Stimulated activated CD4-positive, alpha-beta T cell treated with anti-CD3 and anti-CD28 coated beads, Interleukin-12 subunit alpha, Interleukin-12 subunit beta, amount 100 ng/mL, for 4 hours (primary cell): ENCODE measurements around the gene ACYP1.

Source experiments
- DNase-seq: peaks from one replicate; pipeline ENCODE4 v3.0.0-alpha.2; 2020

The ACYP1 gene

DNA sequence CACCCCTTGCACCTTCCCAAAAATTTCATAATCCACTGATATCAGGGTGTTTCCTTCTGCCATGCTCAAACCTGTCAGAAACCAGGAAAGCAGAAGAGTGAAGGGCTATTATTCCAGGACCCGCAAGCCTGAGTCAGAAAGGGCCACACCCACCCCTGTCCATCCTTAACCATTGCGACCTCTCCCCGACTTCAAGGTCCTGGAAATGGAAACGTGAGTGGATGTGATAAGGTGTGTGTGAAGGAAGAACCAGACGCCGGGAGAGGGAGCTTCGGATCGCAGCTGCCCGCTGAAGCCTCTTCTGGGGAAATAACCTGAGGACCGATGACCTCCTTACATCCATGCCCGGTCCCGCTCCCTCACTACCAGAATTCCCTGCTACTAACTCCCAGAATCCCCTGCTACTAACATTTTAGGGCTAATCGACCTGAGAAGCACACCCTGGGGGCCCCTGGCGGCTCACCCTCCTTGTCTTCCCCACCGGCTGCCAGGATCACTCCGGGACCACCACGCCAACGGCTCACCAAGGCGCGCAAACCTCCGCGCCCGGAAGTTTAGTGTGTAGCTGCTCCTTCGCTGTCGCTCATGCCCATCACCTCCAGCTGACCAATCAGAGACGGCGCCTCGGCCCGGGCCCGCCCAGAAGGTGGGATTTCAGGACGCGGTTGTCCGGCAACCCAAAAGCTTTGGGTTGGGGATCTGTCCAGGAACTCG is at the start of gene ACYP1:
Gene ACYP1 (minus strand): TSS at position 534 of the 714 bp plus-strand sequence. CDS start 471 bp downstream, at position 63.
- DNase-seq: peak; percentile 91

DNA sequence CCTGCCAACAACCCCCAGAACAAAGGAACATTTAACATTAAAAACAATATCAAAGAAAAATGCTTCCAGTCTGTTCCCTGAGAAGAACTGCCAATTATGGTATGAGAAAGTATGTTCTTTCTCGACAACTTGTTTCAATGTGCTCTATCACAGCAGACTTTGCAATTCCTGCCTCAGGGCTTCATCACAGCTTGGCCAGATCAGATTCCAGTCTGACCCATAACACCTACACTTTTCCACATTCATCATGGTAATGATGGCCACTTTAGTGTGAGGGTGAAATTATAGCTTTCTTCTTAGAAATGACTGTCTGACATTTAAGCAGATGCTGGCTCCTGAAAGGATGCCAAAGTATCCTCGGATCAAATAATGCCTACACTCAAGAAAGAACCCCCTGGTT is 46.1 kb upstream of the ACYP1 start:
- no peak for DNase-seq

DNA sequence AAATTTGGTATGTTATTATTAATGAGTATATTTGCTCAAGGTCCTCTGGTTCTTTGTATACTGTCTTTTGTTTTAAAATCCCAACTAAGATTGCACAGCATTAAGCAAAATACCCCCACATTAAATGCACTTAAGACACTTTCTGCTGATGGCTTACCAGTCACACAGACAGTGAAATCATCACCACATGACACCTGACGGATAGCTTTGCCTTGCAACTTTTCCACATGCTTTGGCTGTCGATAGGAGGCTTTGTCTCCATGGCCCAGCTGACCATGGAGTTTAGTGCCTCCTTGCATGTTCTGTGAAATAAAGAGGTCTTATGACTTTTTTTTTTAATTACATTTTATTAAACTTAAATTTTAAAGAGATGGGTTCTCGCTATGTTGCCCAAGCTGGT is 43.4 kb upstream of the ACYP1 start:
- DNase-seq: no peak

DNA sequence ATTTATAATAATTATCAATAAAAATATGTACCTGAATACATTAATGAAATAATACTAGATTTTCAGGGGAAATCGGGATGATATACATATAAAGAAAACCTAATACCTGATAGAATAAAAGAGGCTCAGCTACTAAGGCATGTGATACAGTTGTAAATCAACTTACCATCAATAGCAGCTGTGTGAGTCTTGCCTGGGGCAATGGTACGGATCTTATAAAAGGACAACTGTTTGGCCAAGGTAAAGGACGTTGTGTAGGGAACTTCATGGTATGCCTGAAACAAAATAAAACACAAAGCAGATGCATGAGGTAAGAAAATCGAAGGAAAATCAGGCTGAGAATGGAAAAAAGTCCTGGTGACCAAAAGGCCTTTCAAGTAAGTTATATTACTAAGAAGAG is 37.7 kb upstream of the ACYP1 start:
- DNase-seq: no peak

DNA sequence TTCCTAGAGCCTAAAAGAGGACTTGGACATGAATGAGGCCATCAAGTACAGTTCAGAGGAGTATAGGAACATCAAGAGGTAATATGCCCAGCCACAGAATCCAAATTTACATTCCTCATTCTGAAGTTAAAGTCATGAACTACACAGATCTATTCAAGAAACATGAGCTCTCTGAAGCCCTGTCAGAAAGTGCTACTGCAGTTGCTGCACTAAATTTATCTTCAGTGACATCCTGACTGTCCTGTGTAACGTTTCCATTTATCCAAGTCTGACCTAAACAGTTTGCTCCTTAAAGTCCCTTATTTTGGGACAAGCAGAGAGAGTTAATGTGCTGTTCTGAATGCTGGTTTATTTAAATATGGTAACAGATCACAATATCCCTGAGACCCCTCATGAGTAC is 34.9 kb upstream of the ACYP1 start:
- DNase-seq: no peak

DNA sequence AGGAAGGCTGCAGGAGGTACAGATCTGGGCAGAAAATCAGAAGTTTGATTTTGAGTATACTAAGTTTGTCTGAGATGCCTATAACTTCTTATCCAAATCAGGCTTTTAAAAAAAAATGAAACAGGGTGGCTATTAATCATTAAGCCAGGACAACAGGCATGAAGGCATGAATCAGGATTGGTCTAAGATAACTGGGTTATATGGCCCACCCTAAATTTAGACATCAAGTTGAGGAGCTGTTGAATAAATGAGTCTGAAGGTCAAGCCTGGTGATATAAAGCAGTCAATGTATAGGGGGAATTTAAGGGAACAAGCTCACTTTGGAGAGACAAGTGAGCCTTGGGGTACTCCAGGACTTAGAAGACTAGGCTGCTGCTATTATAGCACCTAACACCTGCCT is 34.4 kb upstream of the ACYP1 start:
- DNase-seq: no peak

DNA sequence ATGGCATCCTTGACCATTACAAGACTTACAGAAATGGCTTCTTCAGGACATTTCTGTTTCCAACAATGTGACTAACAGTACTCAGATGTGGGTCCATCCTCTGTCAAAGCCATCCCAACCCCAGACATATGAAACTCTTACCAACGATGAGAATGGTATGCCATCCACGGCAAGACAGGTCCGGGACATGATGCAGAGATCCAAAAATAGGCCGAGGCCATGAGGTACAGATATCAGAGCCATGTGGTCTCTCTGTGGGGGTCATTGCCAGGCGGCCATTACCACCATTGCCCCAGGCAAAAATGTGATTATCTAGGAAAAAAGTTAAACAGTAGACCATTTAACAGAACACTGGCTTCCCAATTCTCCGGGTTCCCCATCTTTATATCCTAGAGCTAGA is 33.1 kb upstream of the ACYP1 start:
- DNase-seq: no peak

DNA sequence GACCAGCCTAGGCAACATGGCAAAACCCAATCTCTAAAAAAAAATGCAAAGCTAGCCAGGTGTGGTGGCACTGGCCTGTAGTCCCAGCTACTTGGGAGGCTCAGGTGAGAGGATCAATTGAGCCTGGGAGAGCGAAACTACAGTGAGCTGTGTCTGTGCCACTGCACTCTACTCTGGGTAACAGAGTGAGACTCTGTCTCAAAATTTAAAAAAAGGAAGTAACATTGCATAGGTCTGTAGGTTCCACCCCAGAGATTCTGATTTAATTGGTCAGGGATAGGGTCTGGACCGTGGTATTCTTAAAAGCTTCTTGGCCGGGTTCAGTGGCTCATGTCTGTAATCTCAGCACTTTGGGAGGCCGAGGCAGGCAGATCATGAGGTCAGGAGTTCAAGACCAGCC is 31.9 kb upstream of the ACYP1 start:
- DNase-seq: no peak

DNA sequence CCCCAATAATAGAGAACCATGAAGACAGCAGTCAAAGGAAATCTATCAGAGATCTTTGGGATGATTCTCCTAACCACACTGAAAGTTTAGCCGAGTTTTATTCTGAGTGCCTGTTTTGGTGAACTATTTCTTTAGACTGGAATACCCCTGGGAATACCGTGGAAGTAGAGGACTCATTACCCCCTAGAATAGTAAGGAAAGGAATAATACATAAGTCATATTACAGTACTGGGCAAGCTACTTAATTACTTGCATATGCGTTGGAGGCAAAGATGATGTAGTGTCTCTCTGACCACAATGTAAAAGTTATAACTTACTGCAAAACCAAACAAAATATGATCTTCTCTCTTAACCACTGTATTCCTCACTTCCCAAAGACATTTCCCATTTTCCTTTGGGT is 31.1 kb upstream of the ACYP1 start:
- DNase-seq: no peak

DNA sequence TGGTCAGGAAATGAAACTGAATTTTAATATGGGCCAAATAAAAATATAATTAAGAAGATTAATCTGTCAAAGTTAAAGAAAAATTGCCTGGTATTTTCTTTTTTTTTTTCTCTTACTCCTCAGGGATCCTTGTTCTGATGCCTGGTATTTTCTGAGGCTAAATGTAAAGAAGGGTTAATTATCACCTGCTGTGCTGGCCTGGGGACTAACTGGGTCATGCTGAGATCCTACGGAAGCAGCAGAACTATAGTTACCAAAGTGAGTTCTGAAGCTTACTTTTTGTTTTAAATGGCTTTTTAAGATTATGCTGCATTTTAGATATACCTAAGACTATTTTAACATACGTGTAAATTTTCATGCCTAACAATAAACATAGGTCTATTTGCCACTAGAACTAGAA is 28.9 kb upstream of the ACYP1 start:
- no peak for DNase-seq

DNA sequence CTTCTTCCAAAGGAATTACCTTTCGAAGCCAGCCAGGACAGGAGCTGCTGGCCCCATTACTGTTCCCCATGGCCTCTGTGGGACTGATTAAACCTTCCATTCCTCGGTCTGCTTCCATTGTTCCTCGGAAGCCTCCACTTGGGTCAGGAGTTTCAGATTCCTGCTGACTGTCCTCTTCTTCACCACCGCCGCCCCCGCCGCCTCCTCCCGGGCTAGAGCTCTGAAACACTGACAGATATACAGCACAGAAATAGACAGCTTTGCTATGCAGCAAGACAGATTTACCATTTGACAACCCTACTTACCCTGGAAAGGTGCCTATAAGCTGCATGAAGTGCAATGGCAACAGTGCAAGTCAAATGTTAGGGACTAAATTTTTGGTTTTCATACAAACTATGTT is 27.4 kb upstream of the ACYP1 start:
- DNase-seq: no peak

DNA sequence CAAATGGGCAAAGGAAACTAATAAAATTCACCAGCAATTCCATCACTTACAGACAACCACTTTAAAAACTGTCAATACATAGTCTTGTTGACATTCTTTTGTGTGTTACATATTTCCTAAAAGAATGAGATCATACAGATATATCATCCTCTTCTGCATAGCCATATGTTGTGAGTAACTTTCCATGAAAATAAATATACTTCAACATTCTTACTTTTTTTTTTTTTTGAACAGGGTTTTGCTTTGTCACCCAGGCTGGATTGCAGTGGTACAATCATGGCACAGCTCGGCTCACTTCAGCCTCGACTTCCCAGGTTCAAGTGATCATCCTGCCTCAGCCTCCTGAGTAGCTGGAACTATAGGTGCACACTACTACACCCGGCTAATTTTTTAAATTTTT is 26.5 kb upstream of the ACYP1 start:
- no peak for DNase-seq

DNA sequence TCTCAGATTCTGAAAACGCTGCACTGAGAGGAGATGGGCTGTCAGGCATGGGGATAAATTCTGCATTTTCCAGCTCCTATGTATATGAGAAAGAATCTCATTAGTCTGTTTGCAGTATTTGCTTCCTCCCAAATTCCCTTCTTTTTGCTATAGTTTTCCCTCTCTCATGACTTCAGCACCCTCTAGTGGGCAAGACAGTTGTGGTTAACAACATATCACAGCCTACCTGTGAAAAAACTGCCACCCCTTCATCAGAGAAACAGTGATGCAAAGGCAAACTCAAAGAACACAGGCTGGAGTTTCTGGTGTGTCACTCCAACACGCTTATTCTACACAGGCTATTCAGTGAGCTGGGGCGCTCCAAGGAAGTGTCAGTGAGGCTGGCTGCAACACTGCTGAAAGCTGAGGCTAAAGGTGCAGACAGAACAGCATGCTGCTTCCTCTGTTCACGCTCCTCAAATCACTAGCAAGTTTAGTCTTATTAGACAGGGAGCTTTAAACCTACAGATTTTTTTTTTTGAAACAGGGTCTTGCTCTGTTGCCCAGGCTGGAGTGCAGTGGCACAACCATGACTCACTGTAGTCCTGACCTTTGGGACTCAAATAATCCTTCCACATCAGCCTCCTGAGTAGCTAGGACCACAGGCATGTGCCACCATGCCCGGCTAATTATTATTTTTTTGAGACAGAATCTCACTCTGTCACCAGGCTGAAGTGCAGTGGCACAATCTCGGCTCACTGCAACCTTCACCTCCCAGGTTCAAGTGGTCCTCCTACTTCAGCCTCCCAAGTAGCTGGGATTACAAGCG is 24.9 kb upstream of the ACYP1 start:
- DNase-seq: peak; percentile 4

DNA sequence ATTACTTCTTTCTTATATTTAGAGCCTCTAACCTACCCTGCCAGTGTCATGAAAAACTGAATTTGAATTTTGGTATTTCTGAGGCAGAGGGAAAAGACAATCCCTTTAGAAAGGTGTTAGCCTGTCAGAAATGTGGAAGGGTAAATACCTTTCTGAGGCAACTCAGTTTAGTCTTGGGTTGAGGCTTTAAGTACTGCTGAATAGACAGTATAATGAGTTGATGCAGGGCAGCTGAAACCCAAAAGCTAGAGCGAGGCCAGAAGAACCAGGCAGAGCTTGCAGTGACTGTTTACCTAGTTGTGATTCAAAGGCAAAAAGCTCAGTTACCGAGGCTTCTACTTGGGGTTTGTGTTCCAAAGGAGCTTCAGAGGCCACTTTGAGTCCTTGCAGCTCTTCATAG is 24.3 kb upstream of the ACYP1 start:
- DNase-seq: no peak

DNA sequence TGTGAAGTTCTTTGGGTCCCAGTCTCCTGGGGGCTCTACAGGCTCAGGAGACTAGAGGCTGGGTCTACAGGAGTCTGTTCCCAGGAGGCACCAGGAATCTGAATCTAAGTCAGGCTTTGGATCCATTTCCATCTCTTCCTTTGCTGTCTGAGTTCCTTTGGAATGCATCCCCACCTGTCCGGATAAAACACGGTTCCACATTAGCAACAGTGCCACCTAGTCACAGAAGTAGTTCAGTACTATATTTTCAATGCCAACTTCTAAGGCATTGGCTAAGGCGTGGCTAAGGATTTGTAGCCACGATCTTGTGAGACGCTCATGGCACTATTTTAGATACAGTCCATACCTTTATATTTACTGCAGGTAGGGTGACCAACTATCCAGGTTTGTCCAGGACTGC is 20.7 kb upstream of the ACYP1 start:
- no peak for DNase-seq

DNA sequence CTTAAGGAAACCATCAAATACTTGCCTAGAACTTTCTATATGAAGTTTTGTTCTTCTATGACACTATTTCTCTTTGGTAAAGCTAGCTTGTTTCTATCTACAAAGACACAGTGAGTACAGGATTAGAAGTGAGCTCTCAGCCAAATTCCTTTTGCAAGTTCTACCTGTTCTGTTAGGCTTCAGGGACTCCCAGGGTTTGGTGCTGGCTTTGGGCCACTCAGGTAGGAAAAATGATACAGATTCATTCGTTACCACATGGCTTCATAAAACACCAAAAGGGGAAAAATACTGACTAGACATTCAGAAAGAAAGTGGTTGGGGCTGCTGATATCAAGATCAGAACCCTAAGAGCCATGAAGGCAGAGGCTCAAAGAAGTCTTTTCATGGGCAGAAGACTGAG is 19.4 kb upstream of the ACYP1 start:
- DNase-seq: no peak

DNA sequence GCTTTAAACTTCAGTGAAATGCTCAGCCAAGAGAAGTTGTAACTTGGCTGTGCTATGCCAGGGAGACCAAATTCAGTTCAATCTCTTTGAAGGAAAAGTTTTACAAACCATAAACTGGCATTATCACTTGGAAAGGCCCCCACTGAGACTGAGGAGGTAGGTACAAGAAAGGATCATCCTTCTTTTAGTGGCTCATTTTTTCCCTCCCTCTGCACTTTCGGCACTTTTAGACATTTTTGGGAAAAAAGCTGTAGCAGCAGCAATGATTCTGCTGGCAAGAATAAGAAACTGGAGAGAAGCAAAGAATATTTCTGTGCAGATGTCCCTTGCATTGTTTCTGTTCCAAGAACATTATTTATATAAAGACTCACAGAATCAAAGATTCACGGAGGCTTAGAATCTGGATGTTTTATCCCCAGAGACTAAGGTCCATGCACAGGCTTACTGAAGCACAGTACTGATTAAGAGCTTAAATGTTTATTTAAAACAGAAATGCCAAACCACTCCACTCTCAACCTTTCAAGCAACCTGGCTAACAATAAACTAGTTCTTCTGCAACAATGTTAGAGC is 17.9 kb upstream of the ACYP1 start:
- DNase-seq: no peak

DNA sequence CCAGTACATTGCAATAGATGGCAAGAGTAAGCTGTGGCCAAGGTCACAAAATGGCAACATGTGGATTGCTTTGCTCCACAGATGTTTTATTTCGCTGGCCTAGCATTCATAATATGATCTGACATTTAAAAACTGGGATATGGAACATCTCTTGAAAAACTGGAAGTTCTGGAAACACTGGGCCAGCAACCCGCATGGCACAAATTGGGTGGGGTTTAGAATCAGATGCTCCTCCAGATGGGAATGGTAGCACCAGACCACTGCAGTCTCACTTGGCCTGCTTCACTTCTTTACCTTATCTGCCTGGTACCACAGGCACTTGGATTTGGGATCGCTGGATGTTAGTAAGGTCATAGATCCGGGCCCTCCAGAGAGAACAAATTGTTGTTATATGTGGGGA is 15.7 kb upstream of the ACYP1 start:
- no peak for DNase-seq

DNA sequence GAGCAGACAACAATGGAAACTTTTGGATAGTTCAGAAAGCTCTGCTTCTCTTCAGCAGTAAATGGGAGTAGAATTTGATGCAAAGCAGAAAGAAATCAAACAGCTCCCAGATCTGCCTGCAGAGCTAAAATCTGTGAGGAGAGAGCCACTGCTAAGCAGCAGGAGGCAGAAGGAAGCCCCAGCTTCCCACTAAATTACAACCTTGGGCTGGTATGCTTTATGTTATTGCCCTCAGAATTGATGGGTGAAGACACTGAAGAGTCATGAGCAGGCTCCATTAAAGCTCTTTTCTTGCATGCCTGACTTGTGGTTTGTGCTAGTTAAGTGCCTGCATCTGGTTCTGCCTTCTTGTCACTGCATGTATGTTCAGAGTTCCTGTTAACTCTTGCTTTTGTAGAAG is 14.0 kb upstream of the ACYP1 start:
- no peak for DNase-seq

DNA sequence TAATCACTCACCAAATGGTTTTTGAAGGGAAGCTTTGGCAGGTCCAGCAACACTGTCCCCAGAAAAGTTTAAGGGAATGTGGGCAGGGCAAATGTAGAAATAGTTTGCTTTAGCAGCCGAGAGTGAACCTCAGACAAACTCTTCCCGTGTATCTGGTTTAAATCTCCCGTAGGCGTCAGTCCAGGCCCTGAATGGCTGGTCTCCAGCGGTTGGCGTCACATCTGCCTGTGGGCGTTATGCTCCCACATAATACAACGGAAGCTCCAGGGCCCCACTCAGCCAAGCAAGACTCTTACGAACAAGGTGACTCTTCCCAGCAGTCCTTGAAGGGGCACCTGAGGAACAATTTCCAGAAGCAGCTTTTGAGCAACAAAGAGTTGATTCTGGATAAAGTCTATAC is 6.6 kb upstream of the ACYP1 start:
- DNase-seq: no peak

DNA sequence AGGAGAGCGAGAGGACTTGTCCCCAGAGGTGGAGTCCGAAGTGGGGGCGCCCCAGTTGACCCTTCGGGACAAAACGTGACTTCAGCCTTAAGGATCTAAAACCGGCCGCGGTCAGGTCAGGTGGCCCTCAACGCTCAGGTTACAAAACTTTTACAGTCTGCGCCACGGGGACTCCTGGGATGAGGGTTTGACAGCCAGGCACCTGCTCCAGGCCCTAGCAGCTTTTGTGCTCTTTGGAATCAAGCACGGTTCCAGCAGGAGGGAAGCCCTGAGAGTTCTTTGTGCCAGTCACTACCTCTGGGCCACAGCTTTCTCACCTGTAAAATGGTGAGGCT is 6.0 kb upstream of the ACYP1 start:
- no peak for DNase-seq

DNA sequence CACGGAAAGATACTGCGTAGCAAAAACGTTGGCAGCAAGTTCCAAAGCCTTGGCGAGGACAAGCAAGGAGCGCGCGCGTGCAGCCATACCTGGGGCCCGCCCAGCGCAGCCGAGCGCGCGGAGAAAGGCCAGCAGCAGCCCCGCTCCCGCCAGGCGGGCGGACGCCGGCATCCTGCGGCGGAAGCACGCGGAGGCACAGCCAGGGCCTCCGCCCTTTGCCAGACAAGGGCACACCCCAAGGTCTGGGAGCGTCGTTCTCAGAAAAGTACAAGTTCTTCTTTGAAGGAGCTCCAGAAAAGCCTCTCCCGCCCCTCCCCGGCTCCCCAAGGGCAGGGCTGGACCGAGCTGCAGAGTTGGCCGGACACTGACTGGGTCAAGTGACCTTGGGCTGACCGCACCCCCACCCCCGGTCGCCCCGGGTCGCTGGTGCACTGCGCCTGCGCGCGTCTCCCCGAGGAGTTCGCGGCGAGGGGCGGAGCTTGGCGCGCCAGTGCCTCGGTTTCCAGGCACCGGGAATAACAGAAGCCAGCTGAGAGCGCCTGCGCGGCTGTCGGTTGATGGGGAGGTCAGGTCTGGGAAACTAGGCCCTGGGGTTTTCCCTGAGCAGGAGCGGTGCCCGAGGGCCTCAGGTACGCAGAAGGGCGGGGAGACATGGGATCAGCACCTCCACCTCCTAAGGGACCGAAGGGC is 5.4 kb upstream of the ACYP1 start, which contains the start of gene ZC2HC1C:
Gene ZC2HC1C (plus strand): TSS at position 521 of the 690 bp plus-strand sequence. CDS start 933 bp downstream, outside the sequence.
- peak; percentile 72 for DNase-seq

DNA sequence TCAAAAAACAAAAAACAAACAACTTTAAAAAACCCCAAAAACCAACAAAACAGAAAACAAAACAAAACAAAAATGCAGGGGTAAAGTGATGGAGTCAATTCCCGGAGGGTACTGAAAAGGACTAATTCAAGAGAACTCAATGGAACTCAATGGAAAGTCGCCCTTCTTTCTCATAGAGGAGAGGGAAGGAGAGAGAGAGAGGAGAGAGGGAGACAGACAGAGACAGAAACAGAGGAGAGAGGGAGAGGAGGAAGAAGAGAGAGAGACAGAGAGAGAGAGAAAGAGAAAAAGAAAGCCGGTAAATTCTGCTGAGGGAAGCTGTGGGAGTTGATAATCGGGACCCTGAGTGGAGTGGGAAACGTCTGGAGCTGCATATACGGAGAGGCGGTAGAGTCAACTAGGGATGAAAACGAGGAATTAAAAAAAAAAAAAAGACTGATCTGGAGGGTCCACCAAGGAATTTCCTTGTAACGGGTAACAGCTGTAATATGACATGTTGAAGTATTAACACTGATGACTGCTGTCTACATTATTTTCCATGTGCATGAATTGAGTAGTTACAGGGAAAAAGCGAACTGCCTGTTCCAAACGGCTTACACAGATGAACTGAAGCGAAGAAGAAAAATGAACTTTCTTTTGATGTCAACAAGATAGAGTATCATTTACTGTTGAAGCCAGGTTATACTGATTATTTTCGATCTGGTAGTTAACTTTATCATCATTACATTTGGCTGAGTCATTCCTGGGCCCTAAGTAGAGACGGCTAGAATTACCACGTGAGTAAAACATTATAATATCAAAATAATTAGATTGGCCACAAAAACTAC is 4.7 kb upstream of the ACYP1 start:
- no peak for DNase-seq
